Tibial artery (tissue), 4 donors: ENCODE measurements around the gene GATA6.

ENCODE experiments used
- DNase-seq, 2 donors: peaks; one replicate each; pipeline ENCODE4 v3.0.0-alpha.2; 2019
- H3K27ac ChIP-seq, 2 donors: fragments of 200-600 bp; sonication (generic) in 1 of 2; 1 replicate in 1 of 2; 2 replicates in 1 of 2; pipeline ENCODE4 v1.5.1; 2018 to 2019; ENCODE audit warnings: mild to moderate bottlenecking in 1 of 2
- H3K27me3 ChIP-seq, 2 donors: fragments of 200-600 bp; sonication (generic) in 1 of 2; one replicate each; pipeline versions ENCODE4 v1.5.1 to v1.6.0; 2016 to 2019
- H3K36me3 ChIP-seq, 3 donors: fragments of 200-600 bp; sonication (generic) in 2 of 3; one replicate each; pipeline ENCODE4 v1.5.1; 2016 to 2019; ENCODE audit warnings: mild to moderate bottlenecking in 2 of 3
- H3K4me1 ChIP-seq, 4 donors: fragments of 200-600 bp; sonication (generic) in 2 of 4; 1 replicate in 3 of 4; 2 replicates in 1 of 4; pipeline ENCODE4 v1.5.1; 2016 to 2019
- H3K4me3 ChIP-seq, 2 donors: fragments of 200-600 bp; sonication (generic) in 1 of 2; 1 replicate in 1 of 2; 2 replicates in 1 of 2; pipeline ENCODE4 v1.5.1; 2018 to 2019; ENCODE audit warnings: mild to moderate bottlenecking in 2 of 2
- H3K9me3 ChIP-seq, 3 donors: fragments of 200-600 bp; sonication (generic) in 1 of 3; one replicate each; pipeline ENCODE4 v1.5.1; 2016 to 2019
- CTCF ChIP-seq, 2 experiments: fragments of 200-600 bp in 1 of 2; fragments of 450-650 bp in 1 of 2; IDR thresholded peaks; one replicate each; pipeline ENCODE4 v1.5.1; 2017 to 2019; ENCODE audit warnings: antibody characterized with exemption in 2 of 2, mild to moderate bottlenecking in 1 of 2, moderate library complexity in 1 of 2
- intact Hi-C: fragments of 100-400 bp; cut with DNase I; formaldehyde crosslinking; loops from one replicate; pipeline ENCODE4 v1.15.0; 2023; ENCODE audit warnings: low total_unique reads

Gene GATA6

GRCh38 chr18:22241921-22242361 is 72.6 kb downstream of the GATA6 start:
- H3K4me1 ChIP-seq, result no peaks in the 10 kb centered on the region
- no peaks in the 10 kb centered on the region for H3K9me3 ChIP-seq
- H3K27me3 ChIP-seq, result no peaks in the 10 kb centered on the region
- DNase-seq, result no peak
- H3K36me3 ChIP-seq, result no peaks in the 10 kb centered on the region
- intact Hi-C loops, result no loop called here
- TF ChIP-seq CTCF (IDR thresholded peaks at IDR 0.05), result no peak
- H3K27ac ChIP-seq, result no peak overlapping the region
- no peak overlapping the region for H3K4me3 ChIP-seq

- no peak for TF ChIP-seq CTCF (IDR thresholded peaks at IDR 0.05)
- H3K36me3 ChIP-seq, result no peaks in the 10 kb centered on the region
- H3K27ac ChIP-seq, result no peak overlapping the region
- intact Hi-C loops, result no loop called here
- no peak overlapping the region for H3K4me3 ChIP-seq
- no peaks in the 10 kb centered on the region for H3K9me3 ChIP-seq
- H3K27me3 ChIP-seq, result no peaks in the 10 kb centered on the region
- no peaks in the 10 kb centered on the region for H3K4me1 ChIP-seq
- no peak for DNase-seq
Measured at GRCh38 chr18:22243513-22243912, 74.1 kb downstream of the GATA6 start.

- peaks cover 0 to 4% (median 2%) of the 10 kb centered on the region in 4 donors for H3K4me1 ChIP-seq
- no peak overlapping the region for H3K27ac ChIP-seq
- H3K36me3 ChIP-seq, result no peaks in the 10 kb centered on the region
- no peak for TF ChIP-seq CTCF (IDR thresholded peaks at IDR 0.05)
- no peaks in the 10 kb centered on the region for H3K27me3 ChIP-seq
- intact Hi-C loops, result no loop called here
- H3K4me3 ChIP-seq, result no peak overlapping the region
- no peaks in the 10 kb centered on the region for H3K9me3 ChIP-seq
- DNase-seq, result no peak
Measured at GRCh38 chr18:22250026-22250425, 80.6 kb downstream of the GATA6 start.

- H3K27me3 ChIP-seq, result no peaks in the 10 kb centered on the region
- intact Hi-C loops, result no loop called here
- H3K9me3 ChIP-seq, result no peaks in the 10 kb centered on the region
- peaks cover 0 to 9% (median 2%) of the 10 kb centered on the region in 4 donors for H3K4me1 ChIP-seq
- no peak overlapping the region for H3K27ac ChIP-seq
- H3K4me3 ChIP-seq, result no peak overlapping the region
- H3K36me3 ChIP-seq, result no peaks in the 10 kb centered on the region
- TF ChIP-seq CTCF (IDR thresholded peaks at IDR 0.05), result no peak
- no peak for DNase-seq
Measured at GRCh38 chr18:22250591-22250996, 81.2 kb downstream of the GATA6 start.
